Measurements from ENCODE around the gene IFNA21.
"Not testable (repeated sequence)": the region's sequence is repeated elsewhere in the genome, so short reads cannot be mapped to it uniquely, and the experiment has no call there.

The IFNA21 gene

GRCh38 chr9:21137020-21137419, 29.4 kb downstream of the IFNA21 start:
- no peak for DNase-seq

GRCh38 chr9:21135736-21136135, 30.7 kb downstream of the IFNA21 start:
- no peak for DNase-seq

- not testable (repeated sequence) for DNase-seq
Observed at GRCh38 chr9:21128186-21128585, 38.3 kb downstream of the IFNA21 start.

GRCh38 chr9:21121595-21122251, 44.7 kb downstream of the IFNA21 start:
- DNase-seq, result no peak

- DNase-seq, result no peak
Observed at GRCh38 chr9:21121079-21121478, 45.4 kb downstream of the IFNA21 start.

- peak; percentile 84 for DNase-seq
Observed at GRCh38 chr9:21119093-21119770, 47.2 kb downstream of the IFNA21 start.
